HFFc6 (cell line): ENCODE measurements around the gene ABCC2. TPM values are rescaled to one million over a fixed set of nuclear protein-coding genes. Genes with fewer than 3 reads are reported as not detected.
A peak's percentile ranks its signal among the peaks of the same experiment; 100 is the strongest.
"Not testable (repeated sequence)": the region's sequence is repeated elsewhere in the genome, so short reads cannot be mapped to it uniquely, and the experiment has no call there.

Experiments used
- DNase-seq: peaks from one replicate; pipeline ENCODE4 v3.0.0-alpha.2; 2018
- H3K27ac Mint-ChIP-seq: 2 replicates; pipeline ENCODE4 v1.8.0; 2020; ENCODE audit warnings: mild to moderate bottlenecking, mixed read lengths
- H3K27me3 Mint-ChIP-seq: 2 replicates; pipeline ENCODE4 v1.8.0; 2021; ENCODE audit warnings: mild to moderate bottlenecking, moderate library complexity, mixed read lengths; ENCODE audit not compliant: insufficient read depth
- H3K36me3 Mint-ChIP-seq: 2 replicates; pipeline ENCODE4 v1.8.0; 2021; ENCODE audit warnings: low read depth, mixed read lengths
- H3K4me1 Mint-ChIP-seq: 2 replicates; pipeline ENCODE4 v1.8.0; 2020; ENCODE audit warnings: low read depth, mixed read lengths
- H3K4me3 Mint-ChIP-seq: 2 replicates; pipeline ENCODE4 v1.8.0; 2020; ENCODE audit warnings: mild to moderate bottlenecking, moderate library complexity, mixed read lengths
- H3K9me3 Mint-ChIP-seq: 2 replicates; pipeline ENCODE4 v1.8.0; 2020; ENCODE audit warnings: mild to moderate bottlenecking, mixed read lengths
- CTCF ChIP-seq: fragments of 200-600 bp; sonication (generic); IDR thresholded peaks from 2 replicates; pipeline ENCODE4 v1.5.0; 2021; ENCODE audit warnings: antibody characterized with exemption, mild to moderate bottlenecking
- total RNA-seq, 6 experiments: library from RNA; stranded (reverse); fragmentation: NEBNext Ultra II Directional; extraction: Animal tissue kit (Norgen Biotek cat#: 25700); gene quantifications; 2 replicates in 1 of 6; 3 replicates in 5 of 6; pipeline ENCODE4 v1.2.3, GENCODE V29; 2021

Gene ABCC2
- total RNA-seq, 6 experiments from 2014 or later, result 0.43 to 1.7 (median 1.1) TPM

- 0 out of 2 replicates have a peak, but pooled peaks cover 5% of the 10 kb centered on the region for H3K36me3 Mint-ChIP-seq
- no peak overlapping the region for H3K4me3 Mint-ChIP-seq
- no peaks in the 10 kb centered on the region; the same call in 1 of the 2 replicates for H3K27me3 Mint-ChIP-seq
- H3K4me1 Mint-ChIP-seq, result peaks cover 53% of the 10 kb centered on the region
- H3K9me3 Mint-ChIP-seq, result no peaks in the 10 kb centered on the region; the same call in 1 of the 2 replicates
- TF ChIP-seq CTCF, result no peak
- H3K27ac Mint-ChIP-seq, result peak overlapping the region; percentile 9; the same call in 1 of the 2 replicates
- DNase-seq, result no peak
Observed at GRCh38 chr10:99836711-99837110, 54.3 kb downstream of the ABCC2 start.

- H3K27ac Mint-ChIP-seq, H3K4me3 Mint-ChIP-seq: not testable (repeated sequence)
Observed at GRCh38 chr10:99840859-99841258, 58.4 kb downstream of the ABCC2 start.

GRCh38 chr10:99841746-99842145 is 59.3 kb downstream of the ABCC2 start:
- Mint-ChIP-seq H3K9me3 (no peaks in the 10 kb centered on the region; the same call in 1 of the 2 replicates), H3K4me1 (peaks cover 26% of the 10 kb centered on the region), H3K27me3 (no peaks in the 10 kb centered on the region; the same call in 1 of the 2 replicates), H3K4me3 (no peak overlapping the region), H3K36me3 (no peaks in the 10 kb centered on the region), H3K27ac (no peak overlapping the region)
- TF ChIP-seq CTCF, result no peak
- DNase-seq, result no peak

More at GRCh38 chr10:99840859-99841258, 58.4 kb downstream of the ABCC2 start:
- H3K27me3 Mint-ChIP-seq, DNase-seq, H3K36me3 Mint-ChIP-seq, H3K9me3 Mint-ChIP-seq: not testable (repeated sequence)
- peaks cover 28% of the 10 kb centered on the region for H3K4me1 Mint-ChIP-seq

GRCh38 chr10:99843310-99843709 is 60.9 kb downstream of the ABCC2 start:
- Mint-ChIP-seq H3K4me1 (peaks cover 24% of the 10 kb centered on the region), H3K27ac (peak overlapping the region; percentile 41), H3K4me3 (no peak overlapping the region), H3K36me3 (no peaks in the 10 kb centered on the region), H3K27me3 (no peaks in the 10 kb centered on the region; the same call in 1 of the 2 replicates), H3K9me3 (no peaks in the 10 kb centered on the region; the same call in 1 of the 2 replicates)
- DNase-seq, result peak; percentile 16
- TF ChIP-seq CTCF, result no peak

GRCh38 chr10:99844433-99844955 is 62.1 kb downstream of the ABCC2 start:
- H3K4me1 Mint-ChIP-seq, result peaks cover 24% of the 10 kb centered on the region
- no peaks in the 10 kb centered on the region; the same call in 1 of the 2 replicates for H3K9me3 Mint-ChIP-seq
- H3K4me3 Mint-ChIP-seq, result no peak overlapping the region
- H3K27me3 Mint-ChIP-seq, result no peaks in the 10 kb centered on the region; the same call in 1 of the 2 replicates
- H3K27ac Mint-ChIP-seq, result no peak overlapping the region
- TF ChIP-seq CTCF, result no peak
- H3K36me3 Mint-ChIP-seq, result no peaks in the 10 kb centered on the region
- no peak for DNase-seq

- Mint-ChIP-seq H3K36me3 (no peaks in the 10 kb centered on the region), H3K27ac (peak overlapping the region; percentile 77), H3K4me1 (peaks cover 24% of the 10 kb centered on the region), H3K9me3 (no peaks in the 10 kb centered on the region; the same call in 1 of the 2 replicates), H3K27me3 (no peaks in the 10 kb centered on the region; the same call in 1 of the 2 replicates), H3K4me3 (peak overlapping the region; percentile 69)
- peak; percentile 99 for TF ChIP-seq CTCF
- peak; percentile 87 for DNase-seq
Observed at GRCh38 chr10:99845837-99846382, 63.5 kb downstream of the ABCC2 start.
